Measurements from ENCODE around the gene TGIF2.

- no peak for TF ChIP-seq POLR2A (IDR thresholded peaks at IDR 0.05)
- no peak for TF ChIP-seq CTCF (IDR thresholded peaks at IDR 0.05)
Measured at GRCh38 chr20:36604952-36605398, 31.6 kb downstream of the TGIF2 start.

Measured in right lobe of liver (tissue), 4 donors.